Measurements from ENCODE around the gene ADAD2. TPM values are rescaled to one million over a fixed set of nuclear protein-coding genes. Genes with fewer than 3 reads are reported as not detected.

The ADAD2 gene
- total and polyA plus RNA-seq, 10 of the 15 experiments (the other 5 are each of a cell fraction or from before 2014, with no cell fraction given): 0.44 to 0.68 (median 0.51) TPM; not detected in 7

GRCh38 chr16:84239141-84239769 is 48.3 kb downstream of the ADAD2 start:
- no peak for DNase-seq (ENCODE audit: low read depth, low spot score)
- no TSS peak for BruUV-seq (replicated peaks)
- Histone ChIP-seq H2AFZ (ENCODE audit: control insufficient read depth, low read depth, low read length) (no peak overlapping the region), H3K4me2 (ENCODE audit: control insufficient read depth, insufficient read depth) (no peak overlapping the region), H3K9ac (ENCODE audit: control insufficient read depth, insufficient read depth, low read length) (no peak overlapping the region), H3K27me3 (replicated peaks in 1 of 2; ENCODE audit: control insufficient read depth in 2 of 2, insufficient read depth in 2 of 2, low read length in 1 of 2) (peaks cover 0 to 2% of the 10 kb centered on the region in 2 experiments; a peak in 2 of 4 replicates), H3K27ac (ENCODE audit: control insufficient read depth, insufficient read depth) (no peak overlapping the region), H3K9me3 (replicated peaks; ENCODE audit: control insufficient read depth, insufficient read depth, low read length) (no peaks in the 10 kb centered on the region; the same call in 2 of the 3 replicates), H3K4me3 (no peak overlapping the region), H3K4me1 (ENCODE audit: control insufficient read depth, insufficient read depth, low read length) (no peaks in the 10 kb centered on the region), H3K36me3 (ENCODE audit: control insufficient read depth in 2 of 2, insufficient read depth in 2 of 2, low read length in 1 of 2) (no peaks in the 10 kb centered on the region), H4K20me1 (ENCODE audit: control insufficient read depth, insufficient read depth) (no peaks in the 10 kb centered on the region), H3K79me2 (ENCODE audit: control insufficient read depth, insufficient read depth, low read length) (no peaks in the 10 kb centered on the region)
- no peak for ATAC-seq
- WGBS (ENCODE audit: insufficient coverage, insufficient replicate concordance, low lambda C conversion rate, missing lambda C conversion rate): 29% methylated on average over 8 of the region's 10 CpGs
- intact Hi-C loops (cut with micrococcal nuclease; ENCODE audit: unreplicated experiment): no loop called here
- CTCF ChIA-PET: no interaction called here
- POLR2A ChIA-PET: no interaction called here
- in situ Hi-C loops (cut with MboI): no loop called here
- RAD21 ChIA-PET (ENCODE audit: unreplicated experiment): no interaction called here
- no peak for FAIRE-seq
- TF ChIP-seq PAX8 (IDR thresholded peaks at IDR 0.05) (no peak), KDM1A (IDR thresholded peaks at IDR 0.05; ENCODE audit: borderline replicate concordance) (no peak), ZNF207 (IDR thresholded peaks at IDR 0.05; ENCODE audit: borderline replicate concordance) (no peak), SMAD1 (IDR thresholded peaks at IDR 0.05; ENCODE audit: low read depth, partially characterized antibody) (no peak), SMC3 (IDR thresholded peaks at IDR 0.05; ENCODE audit: borderline replicate concordance, low read length) (no peak), CBFB (IDR thresholded peaks at IDR 0.05; ENCODE audit: low read depth) (no peak), TCF3 (IDR thresholded peaks at IDR 0.05; ENCODE audit: borderline replicate concordance, insufficient read depth, low read depth, low read length) (no peak), HCFC1 (IDR thresholded peaks at IDR 0.05; ENCODE audit: low read length) (no peak), SMARCA5 (IDR thresholded peaks at IDR 0.05) (no peak), RAD21 (IDR thresholded peaks at IDR 0.05; ENCODE audit: insufficient read depth, low read depth, low read length) (no peak), CEBPB (IDR thresholded peaks at IDR 0.05; ENCODE audit: borderline replicate concordance in 1 of 2, low read depth in 2 of 2, low read length in 2 of 2) (no peak), EZH2 (IDR thresholded peaks at IDR 0.05; ENCODE audit: borderline replicate concordance, control insufficient read depth, low read depth, low read length) (no peak), ZNF217 (IDR thresholded peaks at IDR 0.05) (no peak), SIN3A (IDR thresholded peaks at IDR 0.05; ENCODE audit: low read depth, low read length) (no peak), BMI1 (IDR thresholded peaks at IDR 0.05; ENCODE audit: borderline replicate concordance) (no peak), ZNF384 (IDR thresholded peaks at IDR 0.05; ENCODE audit: borderline replicate concordance, low read depth, low read length) (no peak)
- TF ChIP-seq, protein P1, sequence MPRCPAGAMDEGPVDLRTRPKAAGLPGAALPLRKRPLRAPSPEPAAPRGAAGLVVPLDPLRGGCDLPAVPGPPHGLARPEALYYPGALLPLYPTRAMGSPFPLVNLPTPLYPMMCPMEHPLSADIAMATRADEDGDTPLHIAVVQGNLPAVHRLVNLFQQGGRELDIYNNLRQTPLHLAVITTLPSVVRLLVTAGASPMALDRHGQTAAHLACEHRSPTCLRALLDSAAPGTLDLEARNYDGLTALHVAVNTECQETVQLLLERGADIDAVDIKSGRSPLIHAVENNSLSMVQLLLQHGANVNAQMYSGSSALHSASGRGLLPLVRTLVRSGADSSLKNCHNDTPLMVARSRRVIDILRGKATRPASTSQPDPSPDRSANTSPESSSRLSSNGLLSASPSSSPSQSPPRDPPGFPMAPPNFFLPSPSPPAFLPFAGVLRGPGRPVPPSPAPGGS (IDR thresholded peaks at IDR 0.05; ENCODE audit: borderline replicate concordance, insufficient read depth, low read depth, low read length, poor library complexity, severe bottlenecking): no peak
- TF ChIP-seq, protein P2, sequence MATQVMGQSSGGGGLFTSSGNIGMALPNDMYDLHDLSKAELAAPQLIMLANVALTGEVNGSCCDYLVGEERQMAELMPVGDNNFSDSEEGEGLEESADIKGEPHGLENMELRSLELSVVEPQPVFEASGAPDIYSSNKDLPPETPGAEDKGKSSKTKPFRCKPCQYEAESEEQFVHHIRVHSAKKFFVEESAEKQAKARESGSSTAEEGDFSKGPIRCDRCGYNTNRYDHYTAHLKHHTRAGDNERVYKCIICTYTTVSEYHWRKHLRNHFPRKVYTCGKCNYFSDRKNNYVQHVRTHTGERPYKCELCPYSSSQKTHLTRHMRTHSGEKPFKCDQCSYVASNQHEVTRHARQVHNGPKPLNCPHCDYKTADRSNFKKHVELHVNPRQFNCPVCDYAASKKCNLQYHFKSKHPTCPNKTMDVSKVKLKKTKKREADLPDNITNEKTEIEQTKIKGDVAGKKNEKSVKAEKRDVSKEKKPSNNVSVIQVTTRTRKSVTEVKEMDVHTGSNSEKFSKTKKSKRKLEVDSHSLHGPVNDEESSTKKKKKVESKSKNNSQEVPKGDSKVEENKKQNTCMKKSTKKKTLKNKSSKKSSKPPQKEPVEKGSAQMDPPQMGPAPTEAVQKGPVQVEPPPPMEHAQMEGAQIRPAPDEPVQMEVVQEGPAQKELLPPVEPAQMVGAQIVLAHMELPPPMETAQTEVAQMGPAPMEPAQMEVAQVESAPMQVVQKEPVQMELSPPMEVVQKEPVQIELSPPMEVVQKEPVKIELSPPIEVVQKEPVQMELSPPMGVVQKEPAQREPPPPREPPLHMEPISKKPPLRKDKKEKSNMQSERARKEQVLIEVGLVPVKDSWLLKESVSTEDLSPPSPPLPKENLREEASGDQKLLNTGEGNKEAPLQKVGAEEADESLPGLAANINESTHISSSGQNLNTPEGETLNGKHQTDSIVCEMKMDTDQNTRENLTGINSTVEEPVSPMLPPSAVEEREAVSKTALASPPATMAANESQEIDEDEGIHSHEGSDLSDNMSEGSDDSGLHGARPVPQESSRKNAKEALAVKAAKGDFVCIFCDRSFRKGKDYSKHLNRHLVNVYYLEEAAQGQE (IDR thresholded peaks at IDR 0.05; ENCODE audit: low read depth, low read length): no peak
- TF ChIP-seq, protein P3, sequence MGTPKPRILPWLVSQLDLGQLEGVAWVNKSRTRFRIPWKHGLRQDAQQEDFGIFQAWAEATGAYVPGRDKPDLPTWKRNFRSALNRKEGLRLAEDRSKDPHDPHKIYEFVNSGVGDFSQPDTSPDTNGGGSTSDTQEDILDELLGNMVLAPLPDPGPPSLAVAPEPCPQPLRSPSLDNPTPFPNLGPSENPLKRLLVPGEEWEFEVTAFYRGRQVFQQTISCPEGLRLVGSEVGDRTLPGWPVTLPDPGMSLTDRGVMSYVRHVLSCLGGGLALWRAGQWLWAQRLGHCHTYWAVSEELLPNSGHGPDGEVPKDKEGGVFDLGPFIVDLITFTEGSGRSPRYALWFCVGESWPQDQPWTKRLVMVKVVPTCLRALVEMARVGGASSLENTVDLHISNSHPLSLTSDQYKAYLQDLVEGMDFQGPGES (IDR thresholded peaks at IDR 0.05): no peak
- SMC1A ChIA-PET (ENCODE audit: uncharacterized antibody, unreplicated experiment): no interaction called here

Data from GM12878 (cell line).